Measurements from ENCODE around the gene COL5A1. TPM values are rescaled to one million over a fixed set of nuclear protein-coding genes. Genes with fewer than 3 reads are reported as not detected.

Gene COL5A1
- total RNA-seq, 1 donor from 2014 or later: 435 TPM

- DNase-seq: no peak
Measured at GRCh38 chr9:134744385-134745295, 103.0 kb downstream of the COL5A1 start.

GRCh38 chr9:134747951-134748489, 106.4 kb downstream of the COL5A1 start:
- DNase-seq: no peak

GRCh38 chr9:134748591-134748990, 107.0 kb downstream of the COL5A1 start:
- no peak for DNase-seq

- no peak for DNase-seq
Measured at GRCh38 chr9:134750450-134751155, 109.0 kb downstream of the COL5A1 start.

GRCh38 chr9:134751622-134752021, 110.0 kb downstream of the COL5A1 start:
- no peak for DNase-seq

- DNase-seq: peak; percentile 67
Measured at GRCh38 chr9:134752471-134753168, 111.0 kb downstream of the COL5A1 start.

GRCh38 chr9:134753191-134753590, 111.6 kb downstream of the COL5A1 start:
- no peak for DNase-seq

GRCh38 chr9:134755221-134755907, 113.8 kb downstream of the COL5A1 start:
- no peak for DNase-seq

- no peak for DNase-seq
Measured at GRCh38 chr9:134756098-134756497, 114.5 kb downstream of the COL5A1 start.

- peak; percentile 80 for DNase-seq
Measured at GRCh38 chr9:134757216-134757975, 115.8 kb downstream of the COL5A1 start.

- no peak for DNase-seq
Measured at GRCh38 chr9:134758949-134759607, 117.5 kb downstream of the COL5A1 start.

GRCh38 chr9:134759913-134760312, 118.3 kb downstream of the COL5A1 start:
- no peak for DNase-seq

- DNase-seq: no peak
Measured at GRCh38 chr9:134760750-134761420, 119.3 kb downstream of the COL5A1 start.

- DNase-seq: no peak
Measured at GRCh38 chr9:134764473-134765269, 123.1 kb downstream of the COL5A1 start.

GRCh38 chr9:134765785-134766184, 124.2 kb downstream of the COL5A1 start:
- no peak for DNase-seq

- no peak for DNase-seq
Measured at GRCh38 chr9:134766587-134766986, 125.0 kb downstream of the COL5A1 start.

- no peak for DNase-seq
Measured at GRCh38 chr9:134768332-134768708, 126.7 kb downstream of the COL5A1 start.

- DNase-seq: peak; percentile 65
Measured at GRCh38 chr9:134768709-134769351, 127.2 kb downstream of the COL5A1 start.

Data from tongue (tissue), 2 donors.